Activated CD8-positive, alpha-beta memory T cell treated with anti-CD3 and anti-CD28 coated beads, Interleukin-2, amount 10 ng/mL, durations not matched to agents 7 days and 5 days (primary cell): ENCODE results near the gene SFMBT2. TPM values are rescaled to one million over a fixed set of nuclear protein-coding genes. Genes with fewer than 3 reads are reported as not detected.

Experiments used
- ATAC-seq: fragments of 150-1000 bp; cut with Tn5 transposase; one replicate; pipeline ENCODE4 v1.10.0; 2021; ENCODE audit warnings: moderate library complexity
- CTCF ChIA-PET: fragments of 350-600 bp; sonication (Branson Sonifier 250); formaldehyde crosslinking; loops from one replicate; lab custom pipeline; 2021; ENCODE audit warnings: antibody characterized with exemption; lab: Charles Lee
- DNase-seq: peaks from one replicate; pipeline ENCODE4 v3.0.0-alpha.2; 2020
- H3K27ac Mint-ChIP-seq: one replicate; pipeline ENCODE4 v1.8.0; 2021; ENCODE audit warnings: mild to moderate bottlenecking, mixed read lengths
- H3K27me3 Mint-ChIP-seq: one replicate; pipeline ENCODE4 v1.8.0; 2021; ENCODE audit warnings: mixed read lengths
- H3K36me3 Mint-ChIP-seq: one replicate; pipeline ENCODE4 v1.8.0; 2021; ENCODE audit warnings: mild to moderate bottlenecking, mixed read lengths
- H3K4me1 Mint-ChIP-seq: one replicate; pipeline ENCODE4 v1.8.0; 2021; ENCODE audit warnings: mixed read lengths
- H3K4me3 Mint-ChIP-seq: one replicate; pipeline ENCODE4 v1.8.0; 2021; ENCODE audit warnings: mild to moderate bottlenecking, moderate library complexity, mixed read lengths
- H3K9me3 Mint-ChIP-seq: one replicate; pipeline ENCODE4 v1.8.0; 2022; ENCODE audit warnings: low read depth, mixed read lengths
- total RNA-seq, 2 experiments: library from RNA; stranded (reverse); gene quantifications; one replicate each; pipeline ENCODE4 v1.2.3, GENCODE V29; 2021

The SFMBT2 gene
- total RNA-seq, 2 experiments from 2014 or later: 49.5 to 69.0 TPM

DNA sequence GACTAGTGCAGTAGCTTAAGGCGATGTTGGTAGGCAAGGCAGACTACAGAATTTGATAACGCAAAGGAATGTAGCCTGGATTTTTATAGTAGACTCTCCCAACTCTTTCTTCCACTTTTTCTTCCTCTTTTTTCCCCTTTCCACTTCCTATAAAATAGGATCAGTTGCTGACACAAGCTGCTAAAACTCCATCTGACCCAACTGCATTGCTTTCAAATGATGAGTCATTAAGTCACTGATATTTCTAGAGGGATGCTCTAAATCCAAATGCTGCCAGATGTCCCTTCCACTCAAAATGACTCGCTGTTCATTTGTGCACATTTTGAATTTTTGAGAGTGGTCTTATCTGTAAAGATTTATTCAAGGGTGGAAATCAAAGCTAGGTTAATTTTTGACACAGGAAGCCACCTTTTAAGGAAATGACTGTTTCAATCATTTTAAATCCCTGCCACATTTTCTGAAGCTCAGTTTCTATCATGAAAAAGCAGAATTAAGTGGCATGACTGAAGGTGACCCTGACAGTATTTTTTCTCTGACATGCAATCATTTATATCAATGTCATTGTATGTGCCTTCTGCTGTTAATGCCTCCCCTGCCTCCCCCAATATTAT is 25.8 kb upstream of the SFMBT2 start:
- DNase-seq (no peak), ATAC-seq (no peak)
- CTCF ChIA-PET: interaction anchor here (1.2 to 2.4 kb wide), 5 partner anchors 9 to 554 kb away, joined by 3 to 7 read pairs (median 6); no protein-coding TSS in a partner anchor
- H3K27ac Mint-ChIP-seq: no peak overlapping the region
- H3K36me3 Mint-ChIP-seq: peaks cover 4% of the 10 kb centered on the region
- H3K27me3 Mint-ChIP-seq: peaks cover 26% of the 10 kb centered on the region
- no peaks in the 10 kb centered on the region for H3K9me3 Mint-ChIP-seq
- H3K4me1 Mint-ChIP-seq: peaks cover 15% of the 10 kb centered on the region
- H3K4me3 Mint-ChIP-seq: no peak overlapping the region

DNA sequence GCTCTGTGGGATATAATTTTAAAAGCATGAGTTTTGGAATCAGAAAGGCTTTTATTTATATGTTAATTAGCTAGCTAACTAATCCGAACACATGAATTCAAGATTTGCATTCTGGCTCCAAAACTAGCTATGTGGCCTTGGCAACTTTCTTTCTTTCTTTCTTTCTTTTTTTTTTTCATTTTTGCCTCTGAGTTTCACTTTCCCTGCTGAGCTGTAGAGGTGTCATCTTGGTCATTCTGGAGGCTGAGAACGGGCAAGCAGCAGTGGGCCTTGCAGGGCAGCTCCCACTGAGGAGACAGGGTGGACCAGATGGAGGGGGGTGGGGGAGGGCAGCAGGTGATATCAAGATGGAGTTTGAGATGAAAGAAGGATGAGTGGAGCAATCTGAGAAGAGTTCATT is 24.8 kb upstream of the SFMBT2 start:
- CTCF ChIA-PET: interaction anchor here (0.6 to 2.4 kb wide), 5 partner anchors 10 to 1021 kb away, joined by 3 to 6 read pairs (median 6); no protein-coding TSS in a partner anchor
- no peaks in the 10 kb centered on the region for H3K9me3 Mint-ChIP-seq
- peaks cover 15% of the 10 kb centered on the region for H3K4me1 Mint-ChIP-seq
- H3K27me3 Mint-ChIP-seq: peaks cover 34% of the 10 kb centered on the region
- DNase-seq: no peak
- ATAC-seq: no peak
- no peak overlapping the region for H3K4me3 Mint-ChIP-seq
- H3K36me3 Mint-ChIP-seq: peaks cover 4% of the 10 kb centered on the region
- H3K27ac Mint-ChIP-seq: no peak overlapping the region

DNA sequence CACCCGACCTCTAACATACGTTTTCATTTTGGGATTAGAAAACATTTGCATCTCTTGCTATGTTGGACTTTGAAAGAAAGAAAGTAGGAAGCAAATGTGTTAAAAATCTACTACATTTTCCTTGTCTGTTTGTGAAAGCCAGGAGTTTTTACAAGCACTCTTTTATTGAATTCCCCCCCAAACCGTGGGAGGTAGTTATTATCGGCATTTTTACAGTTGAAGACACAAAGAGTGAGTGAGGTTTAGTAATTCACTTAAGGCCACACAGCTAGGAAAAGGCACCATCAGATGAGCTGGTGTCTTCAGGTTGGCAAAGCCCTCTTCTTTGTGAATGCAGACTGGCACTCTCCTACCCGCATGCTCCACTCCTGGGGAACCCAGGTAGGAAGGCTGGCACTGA is 23.5 kb upstream of the SFMBT2 start:
- Mint-ChIP-seq H3K27ac (no peak overlapping the region), H3K36me3 (peaks cover 4% of the 10 kb centered on the region), H3K4me1 (peaks cover 15% of the 10 kb centered on the region), H3K27me3 (peaks cover 34% of the 10 kb centered on the region), H3K4me3 (no peak overlapping the region), H3K9me3 (no peaks in the 10 kb centered on the region)
- no peak for ATAC-seq
- DNase-seq: no peak
- CTCF ChIA-PET: no interaction called here

DNA sequence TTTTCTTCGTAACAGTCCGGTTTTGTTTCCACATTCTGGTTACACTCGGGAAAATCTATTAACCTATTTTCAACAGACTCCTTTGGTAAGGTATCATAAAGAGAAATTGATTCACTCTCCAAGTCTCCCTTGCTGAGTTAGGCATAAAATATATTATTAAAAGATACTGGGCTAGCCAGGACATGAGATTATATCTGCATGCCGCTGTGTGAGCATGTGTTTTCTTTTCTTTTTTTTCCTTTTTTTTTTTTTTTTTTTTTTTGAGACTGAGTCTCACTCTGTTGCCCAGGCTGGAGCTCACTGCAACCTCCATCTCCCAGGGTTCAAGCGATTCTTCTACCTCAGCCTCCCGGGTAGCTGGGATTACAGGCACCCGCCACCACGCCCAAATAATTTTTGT is 23.0 kb upstream of the SFMBT2 start:
- H3K27ac Mint-ChIP-seq: no peak overlapping the region

DNA sequence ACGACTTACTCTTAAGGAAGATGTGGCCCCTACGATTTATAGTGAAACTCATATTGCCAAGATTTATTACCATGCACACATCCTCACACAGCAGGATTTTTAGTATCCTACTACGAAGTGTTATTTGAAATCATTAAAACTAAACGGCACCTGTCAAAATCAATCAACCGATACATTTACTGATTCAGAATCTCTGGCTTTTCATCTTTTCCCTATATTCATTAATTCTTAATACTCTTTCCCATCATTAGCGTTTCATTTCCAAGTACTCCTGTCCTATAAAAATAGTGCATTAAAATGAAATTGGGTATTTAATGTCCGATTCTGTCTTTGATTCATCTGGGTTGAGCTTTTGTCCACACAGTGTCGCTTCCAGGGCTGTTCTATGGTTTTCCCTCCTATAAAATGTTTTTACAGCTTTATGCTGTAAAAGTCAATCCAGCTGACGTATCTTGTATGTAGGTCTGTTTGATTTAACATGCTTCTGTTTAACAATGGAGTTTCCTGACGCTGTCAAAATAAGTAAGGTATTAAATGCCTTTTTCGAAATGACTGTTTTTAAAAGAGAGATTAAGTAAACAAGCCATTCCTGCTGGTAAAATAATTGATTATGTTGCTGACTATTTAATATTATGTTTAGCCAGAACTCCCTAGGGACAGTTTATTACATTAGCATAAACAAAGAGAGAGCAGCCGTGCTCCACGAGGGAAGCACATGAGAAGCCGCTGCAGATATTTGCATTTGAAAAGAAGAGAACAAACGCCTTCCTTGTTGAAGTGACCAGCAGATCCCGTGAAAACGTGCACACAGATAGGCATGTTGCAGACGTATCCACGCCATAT is 22.3 kb upstream of the SFMBT2 start:
- Mint-ChIP-seq H3K27ac (no peak overlapping the region), H3K27me3 (peaks cover 34% of the 10 kb centered on the region), H3K4me1 (peaks cover 15% of the 10 kb centered on the region), H3K36me3 (peaks cover 4% of the 10 kb centered on the region), H3K9me3 (no peaks in the 10 kb centered on the region), H3K4me3 (no peak overlapping the region)
- DNase-seq (no peak), ATAC-seq (no peak)
- CTCF ChIA-PET: interaction anchor here (1.1 kb wide), 1 partner anchor 10 kb away, joined by 3 read pairs; no protein-coding TSS in a partner anchor

More for the DNA sequence above, 23.0 kb upstream of the SFMBT2 start:
- peaks cover 34% of the 10 kb centered on the region for H3K27me3 Mint-ChIP-seq
- DNase-seq: no peak
- CTCF ChIA-PET: no interaction called here
- ATAC-seq: no peak
- H3K9me3 Mint-ChIP-seq: no peaks in the 10 kb centered on the region
- no peak overlapping the region for H3K4me3 Mint-ChIP-seq
- peaks cover 15% of the 10 kb centered on the region for H3K4me1 Mint-ChIP-seq
- H3K36me3 Mint-ChIP-seq: peaks cover 4% of the 10 kb centered on the region

DNA sequence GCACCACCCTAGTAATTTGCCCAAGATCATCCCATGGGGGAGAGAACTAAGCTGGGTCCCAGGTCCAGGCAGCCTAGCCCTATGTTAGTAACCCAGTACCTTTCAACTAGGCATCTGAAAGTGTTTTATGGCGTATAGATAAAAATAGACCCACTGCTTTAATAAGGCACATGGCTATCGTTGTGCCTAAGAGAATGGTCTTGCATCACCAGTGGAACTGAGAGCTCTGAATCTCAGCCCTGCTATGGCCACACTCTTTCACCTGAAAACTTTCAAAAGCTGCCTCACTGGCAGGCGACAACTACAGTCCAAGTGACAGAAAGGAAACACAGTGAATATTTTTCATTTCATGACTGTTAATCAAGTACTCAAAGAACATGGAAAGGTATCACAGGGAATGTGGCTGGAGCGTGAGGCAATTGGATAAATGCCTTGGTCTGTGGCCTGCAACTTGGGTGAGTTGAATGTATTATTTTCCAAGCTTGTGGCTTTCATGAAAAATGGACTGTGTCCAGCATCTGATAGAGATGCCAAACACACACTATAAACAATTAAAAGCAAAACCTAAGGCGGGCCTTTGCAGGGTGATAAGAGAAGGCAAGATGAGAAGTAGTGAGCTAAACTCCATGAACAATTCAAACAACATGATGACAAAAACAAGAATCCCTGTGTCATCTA is 18.0 kb upstream of the SFMBT2 start:
- DNase-seq (no peak), ATAC-seq (no peak)
- Mint-ChIP-seq H3K4me3 (no peak overlapping the region), H3K27ac (no peak overlapping the region), H3K4me1 (peaks cover 23% of the 10 kb centered on the region), H3K27me3 (peaks cover 29% of the 10 kb centered on the region), H3K9me3 (no peaks in the 10 kb centered on the region), H3K36me3 (peaks cover 2% of the 10 kb centered on the region)
- CTCF ChIA-PET: interaction anchor here (0.8 to 1.2 kb wide), 2 partner anchors 10 to 97 kb away, joined by 3 read pairs; no protein-coding TSS in a partner anchor

DNA sequence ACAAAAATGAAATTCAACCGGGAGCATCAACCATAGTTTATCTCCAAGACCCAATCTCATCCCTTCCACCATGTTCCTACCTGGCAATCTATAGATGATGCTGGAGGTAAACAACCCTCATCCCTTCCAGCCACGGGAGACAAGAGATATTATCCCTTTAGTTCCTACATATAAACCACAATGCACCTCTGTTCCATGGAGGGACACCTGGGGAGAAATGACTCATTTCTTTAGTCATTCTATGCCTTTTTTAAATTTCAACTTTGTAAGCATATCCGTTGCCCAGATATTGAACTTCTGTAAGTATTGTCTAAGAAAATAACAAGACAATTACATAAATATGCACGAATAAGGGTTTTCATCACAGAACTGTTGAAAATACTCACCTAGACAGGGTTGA is 15.5 kb upstream of the SFMBT2 start:
- no peak for ATAC-seq

DNA sequence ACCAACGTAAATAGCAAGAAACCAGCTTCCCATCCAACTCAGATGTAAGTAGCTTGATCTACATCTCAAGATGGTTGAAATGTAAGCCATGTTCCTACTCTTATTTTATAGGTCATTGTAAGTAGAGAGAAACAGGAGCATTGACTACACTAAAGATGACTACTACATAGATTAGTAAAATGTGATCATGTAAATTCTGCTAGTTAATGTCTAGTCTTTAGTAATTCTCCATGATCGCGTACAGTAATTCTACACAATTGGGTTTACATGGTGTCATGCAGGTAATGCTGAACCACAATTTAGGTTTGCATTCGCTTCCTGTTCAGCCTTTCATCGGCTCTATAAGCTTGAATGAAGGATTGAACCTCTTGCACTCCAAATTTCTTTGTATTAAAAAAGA is 14.9 kb upstream of the SFMBT2 start:
- DNase-seq (no peak), ATAC-seq (no peak)
- H3K27ac Mint-ChIP-seq: no peak overlapping the region
- no peaks in the 10 kb centered on the region for H3K9me3 Mint-ChIP-seq
- peaks cover 23% of the 10 kb centered on the region for H3K4me1 Mint-ChIP-seq
- H3K4me3 Mint-ChIP-seq: no peak overlapping the region
- H3K36me3 Mint-ChIP-seq: peaks cover 2% of the 10 kb centered on the region
- peaks cover 8% of the 10 kb centered on the region for H3K27me3 Mint-ChIP-seq
- CTCF ChIA-PET: interaction anchor here (1.0 kb wide), 1 partner anchor 262 kb away, joined by 4 read pairs; no protein-coding TSS in a partner anchor

More for the DNA sequence above, 15.5 kb upstream of the SFMBT2 start:
- DNase-seq: no peak
- H3K27me3 Mint-ChIP-seq: peaks cover 13% of the 10 kb centered on the region
- CTCF ChIA-PET: no interaction called here
- peaks cover 23% of the 10 kb centered on the region for H3K4me1 Mint-ChIP-seq
- H3K36me3 Mint-ChIP-seq: peaks cover 2% of the 10 kb centered on the region
- no peaks in the 10 kb centered on the region for H3K9me3 Mint-ChIP-seq
- no peak overlapping the region for H3K27ac Mint-ChIP-seq
- no peak overlapping the region for H3K4me3 Mint-ChIP-seq

DNA sequence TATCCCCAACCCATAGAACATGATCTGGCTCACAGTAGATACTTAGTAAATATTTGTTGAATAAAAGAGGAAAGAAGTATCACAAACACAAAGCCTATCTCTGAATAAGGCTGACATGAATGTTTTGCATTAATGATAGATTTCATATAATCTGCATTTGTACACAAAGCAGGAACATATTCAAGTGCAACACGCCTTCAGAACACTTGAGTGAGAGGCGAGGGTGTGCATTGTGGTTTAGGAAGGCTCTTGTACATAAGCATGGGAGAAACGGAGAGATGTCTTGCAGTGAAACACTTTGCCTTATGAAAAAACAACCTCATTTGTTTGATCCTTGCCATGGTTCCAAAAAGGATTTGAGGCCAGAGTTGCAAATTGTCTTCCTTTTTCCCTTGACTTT is 14.1 kb upstream of the SFMBT2 start:
- CTCF ChIA-PET: interaction anchor here (1.0 to 2.6 kb wide), 10 partner anchors 13 to 304 kb away, joined by 3 to 16 read pairs (median 6); partner anchors contain the start of gene SFMBT2
- H3K4me3 Mint-ChIP-seq: no peak overlapping the region
- DNase-seq (no peak), ATAC-seq (no peak)
- peak overlapping the region; percentile 21 for H3K27ac Mint-ChIP-seq
- H3K4me1 Mint-ChIP-seq: peaks cover 29% of the 10 kb centered on the region
- no peaks in the 10 kb centered on the region for H3K9me3 Mint-ChIP-seq
- H3K27me3 Mint-ChIP-seq: peaks cover 8% of the 10 kb centered on the region
- H3K36me3 Mint-ChIP-seq: peaks cover 2% of the 10 kb centered on the region

DNA sequence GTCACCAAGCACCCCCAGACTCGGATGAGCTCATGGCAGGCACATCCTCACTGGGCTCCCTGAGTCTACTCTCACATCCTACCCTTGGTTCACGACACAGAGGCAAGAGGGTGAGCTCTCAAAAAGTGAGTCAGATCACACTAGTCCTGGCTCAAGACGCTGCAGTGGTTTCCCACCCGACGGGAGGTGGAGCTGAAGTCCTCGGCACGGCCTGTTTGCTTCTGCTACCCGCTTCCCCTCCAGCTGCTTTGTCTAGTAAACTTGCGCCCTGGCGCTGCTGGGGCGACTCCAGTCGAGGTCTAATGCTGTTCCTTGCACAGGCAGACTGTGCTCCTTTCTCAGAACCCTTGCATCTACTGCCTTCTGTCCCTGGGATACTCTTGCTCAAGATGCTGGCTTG is 13.5 kb upstream of the SFMBT2 start:
- H3K4me3 Mint-ChIP-seq: no peak overlapping the region
- CTCF ChIA-PET: interaction anchor here (0.6 to 2.6 kb wide), 12 partner anchors 9 to 831 kb away, joined by 3 to 16 read pairs (median 6); partner anchors contain the start of gene SFMBT2

DNA sequence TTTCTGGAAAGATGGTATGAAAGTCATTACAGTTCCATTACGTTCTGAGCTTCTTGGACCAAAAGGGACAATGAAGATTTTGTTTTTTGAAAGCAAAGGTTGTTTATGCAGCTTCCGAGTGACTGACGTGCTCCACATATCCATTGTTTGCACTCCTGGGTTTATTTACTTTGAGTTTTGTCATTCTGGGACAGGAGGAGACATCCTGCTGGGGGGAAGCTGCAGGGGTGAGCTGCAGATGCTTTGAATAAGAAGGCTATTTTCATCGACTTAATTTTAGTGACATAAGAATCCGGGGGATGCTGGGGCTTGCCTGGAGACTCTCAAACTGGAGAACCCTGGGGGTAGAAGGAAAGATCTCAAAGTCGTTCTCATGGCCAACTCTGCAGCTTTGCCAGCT is 12.7 kb upstream of the SFMBT2 start:
- H3K4me1 Mint-ChIP-seq: peaks cover 39% of the 10 kb centered on the region
- H3K27ac Mint-ChIP-seq: no peak overlapping the region
- no peak for ATAC-seq
- H3K27me3 Mint-ChIP-seq: peaks cover 8% of the 10 kb centered on the region
- no peak overlapping the region for H3K4me3 Mint-ChIP-seq
- CTCF ChIA-PET: interaction anchor here (1.5 to 2.6 kb wide), 7 partner anchors 9 to 505 kb away, joined by 3 to 16 read pairs (median 6); partner anchors contain the start of gene SFMBT2
- H3K36me3 Mint-ChIP-seq: peaks cover 2% of the 10 kb centered on the region
- DNase-seq: no peak
- no peaks in the 10 kb centered on the region for H3K9me3 Mint-ChIP-seq

More for the DNA sequence above, 13.5 kb upstream of the SFMBT2 start:
- peaks cover 2% of the 10 kb centered on the region for H3K36me3 Mint-ChIP-seq
- H3K27me3 Mint-ChIP-seq: peaks cover 8% of the 10 kb centered on the region
- DNase-seq (peak; percentile 79), ATAC-seq (peak; percentile 94)
- peak overlapping the region; percentile 21 for H3K27ac Mint-ChIP-seq
- peaks cover 34% of the 10 kb centered on the region for H3K4me1 Mint-ChIP-seq
- no peaks in the 10 kb centered on the region for H3K9me3 Mint-ChIP-seq

DNA sequence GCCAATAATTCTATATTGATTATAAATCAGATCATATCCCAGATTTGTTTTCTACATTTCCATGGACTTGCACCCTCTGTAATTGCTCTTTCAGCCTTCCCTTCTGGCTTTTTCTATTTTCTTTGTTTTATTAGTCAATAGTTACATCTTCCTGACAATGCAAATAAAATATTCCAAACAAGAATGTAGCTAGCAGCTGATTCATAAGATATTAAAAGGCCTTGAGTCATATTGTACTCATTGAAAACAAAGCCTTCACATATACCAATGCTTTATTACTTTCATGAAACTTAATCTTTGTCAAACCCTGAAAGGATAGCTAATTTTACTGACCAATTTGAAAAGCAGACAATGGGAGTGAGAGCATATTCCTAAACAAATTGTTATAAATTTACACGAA is 10.7 kb upstream of the SFMBT2 start:
- no peak for DNase-seq
- Mint-ChIP-seq H3K36me3 (peaks cover 4% of the 10 kb centered on the region), H3K27me3 (peaks cover 8% of the 10 kb centered on the region), H3K27ac (no peak overlapping the region), H3K4me3 (no peak overlapping the region), H3K9me3 (no peaks in the 10 kb centered on the region), H3K4me1 (peaks cover 55% of the 10 kb centered on the region)
- no peak for ATAC-seq
- CTCF ChIA-PET: interaction anchor here (0.8 to 7.1 kb wide), 5 partner anchors 11 to 503 kb away, joined by 3 to 80 read pairs (median 3); partner anchors contain the start of gene SFMBT2

DNA sequence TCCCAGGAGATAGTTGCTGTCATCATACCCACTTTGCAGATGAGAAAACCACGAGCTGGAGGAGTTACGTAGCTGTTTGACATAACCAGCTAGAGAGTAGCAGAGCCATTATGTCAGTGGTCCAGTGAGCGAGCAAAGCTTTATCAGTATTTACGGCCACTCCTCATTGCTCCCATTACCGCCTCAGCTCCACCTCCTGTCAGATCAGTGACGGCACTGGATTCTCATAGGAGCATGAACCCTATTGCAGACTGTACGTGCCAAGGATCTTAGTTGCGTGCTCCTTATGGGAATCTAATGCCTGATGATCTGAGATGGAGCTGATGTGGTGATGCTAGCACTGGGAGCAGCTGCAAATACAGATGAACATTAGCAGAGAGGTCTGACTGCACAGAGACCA is 9.2 kb upstream of the SFMBT2 start:
- no peak overlapping the region for H3K27ac Mint-ChIP-seq
- peaks cover 11% of the 10 kb centered on the region for H3K27me3 Mint-ChIP-seq
- peaks cover 47% of the 10 kb centered on the region for H3K4me1 Mint-ChIP-seq
- no peak overlapping the region for H3K4me3 Mint-ChIP-seq
- CTCF ChIA-PET: interaction anchor here (0.8 to 7.1 kb wide), 6 partner anchors 9 to 581 kb away, joined by 3 to 80 read pairs (median 3); partner anchors contain the start of gene SFMBT2
- DNase-seq (no peak), ATAC-seq (no peak)
- peaks cover 3% of the 10 kb centered on the region for H3K36me3 Mint-ChIP-seq
- H3K9me3 Mint-ChIP-seq: no peaks in the 10 kb centered on the region
